SK-N-SH treated with all-trans-retinoic acid at 6 μM for 48 hours (cell line): Measurements from ENCODE around the gene F5.

Experiments used
- ATAC-seq: fragments of 200-7000 bp; cut with Tn5 transposase; 3 replicates; pipeline ENCODE4 v1.9.1; 2020; ENCODE audit warnings: mild to moderate bottlenecking, moderate library complexity
- ARNTL ChIP-seq: fragments of 450-650 bp; formaldehyde crosslinking; IDR thresholded peaks from 2 replicates; pipeline ENCODE4 v1.5.0; 2020; ENCODE audit warnings: low read depth, mild to moderate bottlenecking, moderate library complexity, borderline replicate concordance
- BACH2 ChIP-seq: fragments of 250-450 bp; sonication (Bioruptor Pico); IDR thresholded peaks from 2 replicates; pipeline ENCODE4 v1.9.0; 2021; ENCODE audit warnings: mild to moderate bottlenecking, borderline replicate concordance
- CREB5 ChIP-seq: fragments of 250-450 bp; sonication (Bioruptor Pico); IDR thresholded peaks from 2 replicates; pipeline ENCODE4 v1.5.1; 2020; ENCODE audit warnings: low read depth, mild to moderate bottlenecking, moderate library complexity
- CSDC2 ChIP-seq: fragments of 250-450 bp; sonication (Bioruptor Pico); IDR thresholded peaks from 2 replicates; pipeline ENCODE4 v1.5.0; 2020; ENCODE audit warnings: mild to moderate bottlenecking, moderate library complexity
- CSRNP3 ChIP-seq: fragments of 250-450 bp; sonication (Bioruptor Pico); IDR thresholded peaks from 2 replicates; pipeline ENCODE4 v1.5.1; 2021; ENCODE audit warnings: mild to moderate bottlenecking, moderate library complexity
- ESRRG ChIP-seq: fragments of 250-450 bp; sonication (Bioruptor Pico); IDR thresholded peaks from 2 replicates; pipeline ENCODE4 v1.6.1; 2021; ENCODE audit warnings: mild to moderate bottlenecking
- GLIS3 ChIP-seq: fragments of 250-450 bp; sonication (Bioruptor Pico); IDR thresholded peaks from 2 replicates; pipeline ENCODE4 v1.5.0; 2020; ENCODE audit warnings: mild to moderate bottlenecking, moderate library complexity
- ISL1 ChIP-seq: fragments of 250-450 bp; sonication (Bioruptor Pico); IDR thresholded peaks from 2 replicates; pipeline ENCODE4 v2.1.2; 2022; ENCODE audit warnings: mild to moderate bottlenecking, moderate library complexity
- OSR1 ChIP-seq: fragments of 250-450 bp; sonication (Bioruptor Pico); IDR thresholded peaks from 2 replicates; pipeline ENCODE4 v1.8.0; 2022; ENCODE audit warnings: moderate library complexity, mild to moderate bottlenecking, inconsistent platforms
- PATZ1 ChIP-seq: fragments of 250-450 bp; sonication (Bioruptor Pico); IDR thresholded peaks from 2 replicates; pipeline ENCODE4 v1.8.0; 2020; ENCODE audit warnings: mild to moderate bottlenecking, moderate library complexity, borderline replicate concordance
- PPARA ChIP-seq: fragments of 250-450 bp; sonication (Bioruptor Pico); IDR thresholded peaks from 2 replicates; pipeline ENCODE4 v1.5.0; 2020; ENCODE audit warnings: mild to moderate bottlenecking, borderline replicate concordance
- RARB ChIP-seq: fragments of 250-450 bp; sonication (Bioruptor Pico); IDR thresholded peaks from 2 replicates; pipeline ENCODE4 v1.8.0; 2021; ENCODE audit warnings: mild to moderate bottlenecking, moderate library complexity
- SNAI2 ChIP-seq: fragments of 250-450 bp; sonication (Bioruptor Pico); IDR thresholded peaks from 2 replicates; pipeline ENCODE4 v1.5.0; 2020; ENCODE audit warnings: mild to moderate bottlenecking, moderate library complexity
- TCF4 ChIP-seq: fragments of 250-450 bp; sonication (Bioruptor Pico); IDR thresholded peaks from 2 replicates; pipeline ENCODE4 v1.8.0; 2021; ENCODE audit warnings: mild to moderate bottlenecking, moderate library complexity, borderline replicate concordance
- TSHZ2 ChIP-seq: fragments of 250-450 bp; sonication (Bioruptor Pico); IDR thresholded peaks from 2 replicates; pipeline ENCODE4 v1.5.0; 2020; ENCODE audit warnings: mild to moderate bottlenecking, moderate library complexity
- ZFP3 ChIP-seq: fragments of 250-450 bp; sonication (Bioruptor Pico); IDR thresholded peaks from 2 replicates; pipeline ENCODE4 v1.5.0; 2020; ENCODE audit warnings: mild to moderate bottlenecking, moderate library complexity
- ZFP30 ChIP-seq: fragments of 450-650 bp; formaldehyde crosslinking; IDR thresholded peaks from 2 replicates; pipeline ENCODE4 v1.5.0; 2022; ENCODE audit warnings: mild to moderate bottlenecking, moderate library complexity
- ZNF565 ChIP-seq: fragments of 450-650 bp; formaldehyde crosslinking; conservative IDR thresholded peaks from 2 replicates; pipeline ENCODE4 v1.5.0; 2020; ENCODE audit warnings: low read depth, mild to moderate bottlenecking, moderate library complexity
- ZNF70 ChIP-seq: fragments of 450-650 bp; formaldehyde crosslinking; IDR thresholded peaks from 2 replicates; pipeline ENCODE4 v1.5.0; 2020; ENCODE audit warnings: mild to moderate bottlenecking, moderate library complexity

F5 gene

GRCh38 chr1:169488157-169488556 is 98.1 kb downstream of the F5 start:
- TF ChIP-seq RARB (CRISPR knock-in tag) (no peak), ISL1 (CRISPR knock-in tag) (no peak), BACH2 (CRISPR knock-in tag) (no peak), CSDC2 (CRISPR knock-in tag) (no peak), TSHZ2 (no peak), ZNF70 (CRISPR knock-in tag) (no peak), SNAI2 (CRISPR knock-in tag) (no peak), ZFP30 (CRISPR knock-in tag) (no peak), ARNTL (CRISPR knock-in tag) (no peak), TCF4 (CRISPR knock-in tag) (no peak), CREB5 (CRISPR knock-in tag) (no peak), CSRNP3 (no peak), OSR1 (CRISPR knock-in tag) (no peak), ESRRG (no peak), ZNF565 (CRISPR knock-in tag) (no peak), GLIS3 (CRISPR knock-in tag) (no peak), ZFP3 (CRISPR knock-in tag) (no peak)
- TF ChIP-seq, all 23 proteins: peak for 0
- ATAC-seq = no peak

GRCh38 chr1:169487561-169487960 is 98.7 kb downstream of the F5 start:
- no peak for ATAC-seq
- no peak for TF ChIP-seq CREB5 (CRISPR knock-in tag)
- TF ChIP-seq ARNTL (CRISPR knock-in tag) = no peak
- no peak for TF ChIP-seq BACH2 (CRISPR knock-in tag)
- no peak for TF ChIP-seq TSHZ2
- no peak for TF ChIP-seq CSDC2 (CRISPR knock-in tag)
- TF ChIP-seq SNAI2 (CRISPR knock-in tag) = no peak
- TF ChIP-seq ISL1 (CRISPR knock-in tag) = no peak
- no peak for TF ChIP-seq OSR1 (CRISPR knock-in tag)
- TF ChIP-seq PATZ1 (CRISPR knock-in tag) = no peak
- no peak for TF ChIP-seq ZNF70 (CRISPR knock-in tag)
- TF ChIP-seq ZFP3 (CRISPR knock-in tag) = no peak
- no peak for TF ChIP-seq PPARA (CRISPR knock-in tag)
